Keratinocyte (primary cell): ENCODE data around the gene GOLGA8A. TPM values are rescaled to one million over a fixed set of nuclear protein-coding genes. Genes with fewer than 3 reads are reported as not detected.

Experiments
- DNase-seq: peaks from one replicate; pipeline ENCODE4 v3.0.0-alpha.2; 2011; ENCODE audit warnings: low read depth, missing footprints, low spot score
- FAIRE-seq: peaks from 2 replicates; lab custom pipeline; 2011; peaks lifted over from hg19 to GRCh38; lab: Jason Lieb, UNC
- H2AFZ ChIP-seq: 2 replicates; pipeline ENCODE4 v1.6.0; 2012; ENCODE audit warnings: low read length, control low read depth, inconsistent platforms; ENCODE audit not compliant: control insufficient read depth
- H3K27ac ChIP-seq: 2 replicates; pipeline ENCODE4 v1.5.1; 2011; ENCODE audit warnings: low read length; ENCODE audit not compliant: control insufficient read depth, insufficient read depth
- H3K27me3 ChIP-seq: 3 replicates; pipeline ENCODE4 v1.6.0; 2011; ENCODE audit warnings: low read length; ENCODE audit not compliant: control insufficient read depth, insufficient read depth; ENCODE audit errors: extremely low read depth
- H3K36me3 ChIP-seq, 2 experiments: 2 replicates in 1 of 2; 3 replicates in 1 of 2; pipeline ENCODE4 v1.5.1; 2011; ENCODE audit warnings: low read length in 2 of 2, mild to moderate bottlenecking in 1 of 2; ENCODE audit not compliant: control insufficient read depth in 2 of 2, insufficient read depth in 2 of 2; ENCODE audit errors: extremely low read depth in 1 of 2
- H3K4me1 ChIP-seq: 3 replicates; pipeline ENCODE4 v1.5.1; 2011; ENCODE audit warnings: low read length; ENCODE audit not compliant: control insufficient read depth, insufficient read depth; ENCODE audit errors: extremely low read depth
- H3K4me2 ChIP-seq: 3 replicates; pipeline ENCODE4 v1.6.0; 2011; ENCODE audit warnings: low read depth, low read length; ENCODE audit not compliant: control insufficient read depth, insufficient read depth; ENCODE audit errors: extremely low read depth
- H3K4me3 ChIP-seq, 3 experiments: fragments of 200-600 bp in 1 of 3; sonication (generic) in 1 of 3; 2 replicates in 2 of 3; 3 replicates in 1 of 3; pipeline ENCODE4 v1.5.1; 2011 to 2016; ENCODE audit warnings: low read length in 3 of 3, mild to moderate bottlenecking in 3 of 3, control low read depth in 2 of 3, inconsistent platforms in 1 of 3, low read depth in 1 of 3, mixed read lengths in 1 of 3, mixed run types in 1 of 3, moderate library complexity in 1 of 3; ENCODE audit not compliant: control insufficient read depth in 2 of 3, insufficient read depth in 2 of 3; ENCODE audit errors: extremely low read depth in 1 of 3
- H3K79me2 ChIP-seq: 2 replicates; pipeline ENCODE4 v1.6.0; 2012; ENCODE audit warnings: low read length; ENCODE audit not compliant: control insufficient read depth, insufficient read depth
- H3K9ac ChIP-seq: 3 replicates; pipeline ENCODE4 v1.6.0; 2011; ENCODE audit warnings: low read length; ENCODE audit not compliant: control insufficient read depth, insufficient read depth; ENCODE audit errors: extremely low read depth
- H3K9me1 ChIP-seq: 3 replicates; pipeline ENCODE4 v1.6.0; 2011; ENCODE audit warnings: low read length; ENCODE audit not compliant: control insufficient read depth, insufficient read depth; ENCODE audit errors: extremely low read depth
- H3K9me3 ChIP-seq: 2 replicates; pipeline ENCODE4 v1.5.1; 2012; ENCODE audit warnings: low read depth, low read length; ENCODE audit not compliant: control insufficient read depth
- H4K20me1 ChIP-seq: 3 replicates; pipeline ENCODE4 v1.6.0; 2011; ENCODE audit warnings: low read length; ENCODE audit not compliant: control insufficient read depth, insufficient read depth; ENCODE audit errors: extremely low read depth
- EZH2 ChIP-seq: IDR thresholded peaks from one replicate; pipeline ENCODE4 v1.6.1; 2012; ENCODE audit warnings: inconsistent platforms, mild to moderate bottlenecking, low read length, moderate library complexity
- dilution Hi-C: fragments of 300-500 bp; cut with MboI; formaldehyde crosslinking; loops from one replicate; pipeline ENCODE4 v1.7.0; 2020; ENCODE audit warnings: low sequenced_read_pairs; ENCODE audit not compliant: extremely low pct_ligation_motif_present
- polyA plus RNA-seq, 5 experiments: library from polyadenylated mRNA; depleted of rRNA in 3 of 5; stranded (reverse) in 3 of 5; stranded (forward) in 1 of 5; unstranded in 1 of 5; fragments of >200 nt; gene quantifications; 1 replicate in 1 of 5; 2 replicates in 3 of 5; 3 replicates in 1 of 5; pipeline versions ENCODE4 v1.2.1 to v1.2.3, GENCODE V29; 2011 to 2012; ENCODE audit warnings: missing spikeins in 2 of 5, low read depth in 1 of 5, low replicate concordance in 1 of 5
- TF ChIP-seq, protein P1 (sequence below), 3 experiments: IDR thresholded peaks in 1 of 3; conservative IDR thresholded peaks in 1 of 3; optimal IDR thresholded peaks in 1 of 3; 2 replicates in 2 of 3; 3 replicates in 1 of 3; pipeline versions ENCODE3 to v1.5.1; 2011; ENCODE audit warnings: low read length in 3 of 3, mild to moderate bottlenecking in 3 of 3, moderate library complexity in 2 of 3, control low read depth in 1 of 3, inconsistent platforms in 1 of 3; ENCODE audit not compliant: insufficient read depth in 2 of 3; ENCODE audit errors: extremely low read depth in 1 of 3

GOLGA8A gene
- polyA plus RNA-seq, 1 donor (not counting 4 experiments of a cell fraction or from before 2014, with no cell fraction given), result 54.9 TPM

DNA sequence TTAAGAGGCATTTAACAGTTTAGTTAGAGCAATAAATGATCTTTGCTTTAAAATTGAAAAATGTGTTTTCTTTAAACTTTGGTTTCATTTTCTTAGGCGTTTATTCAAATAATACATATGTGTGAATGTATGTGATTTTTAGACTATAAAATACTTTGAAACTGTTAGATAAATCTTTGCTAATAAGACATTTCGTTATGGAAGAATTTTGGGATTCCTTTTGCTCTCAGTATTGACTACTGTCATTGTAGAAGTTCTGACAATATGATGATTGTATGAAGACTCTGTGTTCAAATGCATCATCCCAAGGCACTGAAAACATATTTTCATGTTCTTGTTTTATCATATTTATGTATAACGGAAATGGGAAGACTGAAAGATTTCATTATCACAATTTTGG, 43.8 kb upstream of the GOLGA8A start:
- Histone ChIP-seq H3K4me1 (no peaks in the 10 kb centered on the region), H4K20me1 (no peaks in the 10 kb centered on the region), H3K27me3 (peaks cover 17% of the 10 kb centered on the region), H3K9ac (no peak overlapping the region), H3K4me3 (no peak overlapping the region), H3K4me2 (no peak overlapping the region), H3K79me2 (no peaks in the 10 kb centered on the region), H2AFZ (no peak overlapping the region), H3K9me3 (no peaks in the 10 kb centered on the region), H3K9me1 (no peaks in the 10 kb centered on the region), H3K36me3 (no peaks in the 10 kb centered on the region), H3K27ac (no peak overlapping the region)
- no peak for FAIRE-seq
- no peak for TF ChIP-seq EZH2
- TF ChIP-seq, protein P1, sequence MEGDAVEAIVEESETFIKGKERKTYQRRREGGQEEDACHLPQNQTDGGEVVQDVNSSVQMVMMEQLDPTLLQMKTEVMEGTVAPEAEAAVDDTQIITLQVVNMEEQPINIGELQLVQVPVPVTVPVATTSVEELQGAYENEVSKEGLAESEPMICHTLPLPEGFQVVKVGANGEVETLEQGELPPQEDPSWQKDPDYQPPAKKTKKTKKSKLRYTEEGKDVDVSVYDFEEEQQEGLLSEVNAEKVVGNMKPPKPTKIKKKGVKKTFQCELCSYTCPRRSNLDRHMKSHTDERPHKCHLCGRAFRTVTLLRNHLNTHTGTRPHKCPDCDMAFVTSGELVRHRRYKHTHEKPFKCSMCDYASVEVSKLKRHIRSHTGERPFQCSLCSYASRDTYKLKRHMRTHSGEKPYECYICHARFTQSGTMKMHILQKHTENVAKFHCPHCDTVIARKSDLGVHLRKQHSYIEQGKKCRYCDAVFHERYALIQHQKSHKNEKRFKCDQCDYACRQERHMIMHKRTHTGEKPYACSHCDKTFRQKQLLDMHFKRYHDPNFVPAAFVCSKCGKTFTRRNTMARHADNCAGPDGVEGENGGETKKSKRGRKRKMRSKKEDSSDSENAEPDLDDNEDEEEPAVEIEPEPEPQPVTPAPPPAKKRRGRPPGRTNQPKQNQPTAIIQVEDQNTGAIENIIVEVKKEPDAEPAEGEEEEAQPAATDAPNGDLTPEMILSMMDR (optimal IDR thresholded peaks at IDR 0.05 in 1 of 3, IDR thresholded peaks at IDR 0.05 in 1 of 3, conservative IDR thresholded peaks at IDR 0.05 in 1 of 3; ENCODE audit: extremely low read depth in 1 of 3, insufficient read depth in 2 of 3, low read length in 3 of 3), result no peak
- dilution Hi-C loops, result no loop called here
- DNase-seq, result no peak

DNA sequence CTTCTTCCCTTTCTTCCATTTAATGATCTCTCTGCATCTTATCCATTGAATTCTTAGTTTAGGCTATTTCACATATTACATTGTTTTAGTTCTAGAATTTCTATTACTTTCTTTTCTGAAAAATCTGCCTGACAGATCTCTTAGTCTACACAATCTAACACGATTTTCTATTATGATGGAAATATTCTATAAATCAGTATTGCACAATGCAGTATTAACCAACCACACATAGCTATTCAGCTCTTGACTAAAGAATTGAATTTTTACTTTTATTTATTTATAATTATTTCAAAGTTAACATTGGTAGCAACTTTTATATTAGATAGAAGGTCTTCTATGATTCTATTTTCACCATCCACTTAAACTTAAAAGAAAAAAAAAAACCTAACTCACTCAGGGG, 36.2 kb upstream of the GOLGA8A start:
- no peaks in the 10 kb centered on the region for H3K9me3 ChIP-seq
- no peak for FAIRE-seq

More for the DNA sequence above, 36.2 kb upstream of the GOLGA8A start:
- no peak overlapping the region for H3K9ac ChIP-seq
- H3K79me2 ChIP-seq, result no peaks in the 10 kb centered on the region
- H3K4me2 ChIP-seq, result no peak overlapping the region
- no peak for DNase-seq
- H3K36me3 ChIP-seq, result no peaks in the 10 kb centered on the region
- no peak for TF ChIP-seq EZH2
- TF ChIP-seq, protein P1 (optimal IDR thresholded peaks at IDR 0.05 in 1 of 3, IDR thresholded peaks at IDR 0.05 in 1 of 3, conservative IDR thresholded peaks at IDR 0.05 in 1 of 3; ENCODE audit: extremely low read depth in 1 of 3, insufficient read depth in 2 of 3, low read length in 3 of 3), result no peak
- H3K9me1 ChIP-seq, result no peaks in the 10 kb centered on the region
- H3K4me1 ChIP-seq, result no peaks in the 10 kb centered on the region
- H2AFZ ChIP-seq, result no peak overlapping the region
- H3K27ac ChIP-seq, result no peak overlapping the region
- H3K27me3 ChIP-seq, result no peaks in the 10 kb centered on the region
- H3K4me3 ChIP-seq, result no peak overlapping the region
- dilution Hi-C loops, result no loop called here
- no peaks in the 10 kb centered on the region for H4K20me1 ChIP-seq
